Activated T-helper 2 cell treated with anti-CD3 and anti-CD28 coated beads, Interferon-gamma antibody, Interleukin-2, Interleukin-4, amounts not matched to agents 10 μg/mL and 5 μg/mL and 100 μg/mL, durations not matched to agents 14 hours and 24 hours and 36 hours (primary cell): ENCODE data around the gene GARIN3. TPM values are rescaled to one million over a fixed set of nuclear protein-coding genes. Genes with fewer than 3 reads are reported as not detected.
A peak's percentile ranks its signal among the peaks of the same experiment; 100 is the strongest.

Experiments used
- DNase-seq: peaks from one replicate; pipeline ENCODE4 v3.0.0; 2021; ENCODE audit warnings: low spot score
- H3K27ac Mint-ChIP-seq: one replicate; pipeline ENCODE4 v1.8.0; 2021; ENCODE audit warnings: mixed read lengths
- H3K27me3 Mint-ChIP-seq: one replicate; pipeline ENCODE4 v1.8.0; 2021; ENCODE audit warnings: low read depth, mixed read lengths
- H3K36me3 Mint-ChIP-seq: one replicate; pipeline ENCODE4 v1.8.0; 2021; ENCODE audit warnings: low read depth, mixed read lengths
- H3K4me1 Mint-ChIP-seq: one replicate; pipeline ENCODE4 v1.8.0; 2021; ENCODE audit warnings: low read depth, mixed read lengths
- H3K4me3 Mint-ChIP-seq: one replicate; pipeline ENCODE4 v1.8.0; 2021; ENCODE audit warnings: low read depth, mild to moderate bottlenecking, moderate library complexity, mixed read lengths
- H3K9me3 Mint-ChIP-seq: one replicate; pipeline ENCODE4 v1.8.0; 2021; ENCODE audit warnings: mixed read lengths
- intact Hi-C: fragments of 100-400 bp; cut with micrococcal nuclease; formaldehyde crosslinking; loops from one replicate; pipeline ENCODE4 v1.15.1; 2023
- total RNA-seq: library from RNA; stranded (reverse); gene quantifications from 2 replicates; pipeline ENCODE4 v1.2.3, GENCODE V29; 2022

GARIN3 gene
- total RNA-seq, 1 donor from 2014 or later = 0.23 TPM

- no peaks in the 10 kb centered on the region for H3K27me3 Mint-ChIP-seq
- H3K27ac Mint-ChIP-seq = no peak overlapping the region
- peaks cover 4% of the 10 kb centered on the region for H3K4me1 Mint-ChIP-seq
- intact Hi-C loops = no loop called here
- H3K9me3 Mint-ChIP-seq = peaks cover 34% of the 10 kb centered on the region
- H3K36me3 Mint-ChIP-seq = peaks cover 33% of the 10 kb centered on the region
- no peak for DNase-seq
- H3K4me3 Mint-ChIP-seq = no peak overlapping the region
Observed at GRCh38 chr5:157121709-157122108, 44.4 kb downstream of the GARIN3 start.

DNA sequence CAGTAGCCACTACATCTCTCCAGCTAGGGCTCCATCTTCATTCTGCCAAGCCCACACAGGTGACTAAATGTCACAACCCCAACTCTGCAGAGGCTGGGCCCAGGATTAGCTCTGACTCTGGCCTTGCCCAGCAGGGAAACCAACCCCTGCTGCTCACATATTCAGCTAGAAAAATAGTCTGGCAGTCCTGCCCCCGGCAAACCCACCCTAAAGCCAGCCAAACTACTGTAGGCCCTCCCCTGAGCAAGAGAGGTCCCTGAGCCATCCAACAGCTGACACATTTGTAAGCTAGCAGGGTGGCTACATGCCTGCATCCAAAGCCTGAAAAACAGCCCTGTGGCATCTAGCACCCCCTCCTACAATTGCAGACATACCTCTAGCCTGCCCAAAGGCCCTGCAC lies 46.0 kb downstream of the GARIN3 start:
- no peak for DNase-seq
- Mint-ChIP-seq H3K9me3 (peaks cover 34% of the 10 kb centered on the region), H3K27ac (no peak overlapping the region), H3K36me3 (peaks cover 33% of the 10 kb centered on the region), H3K4me3 (no peak overlapping the region), H3K27me3 (no peaks in the 10 kb centered on the region), H3K4me1 (peaks cover 17% of the 10 kb centered on the region)
- intact Hi-C loops = no loop called here

DNA sequence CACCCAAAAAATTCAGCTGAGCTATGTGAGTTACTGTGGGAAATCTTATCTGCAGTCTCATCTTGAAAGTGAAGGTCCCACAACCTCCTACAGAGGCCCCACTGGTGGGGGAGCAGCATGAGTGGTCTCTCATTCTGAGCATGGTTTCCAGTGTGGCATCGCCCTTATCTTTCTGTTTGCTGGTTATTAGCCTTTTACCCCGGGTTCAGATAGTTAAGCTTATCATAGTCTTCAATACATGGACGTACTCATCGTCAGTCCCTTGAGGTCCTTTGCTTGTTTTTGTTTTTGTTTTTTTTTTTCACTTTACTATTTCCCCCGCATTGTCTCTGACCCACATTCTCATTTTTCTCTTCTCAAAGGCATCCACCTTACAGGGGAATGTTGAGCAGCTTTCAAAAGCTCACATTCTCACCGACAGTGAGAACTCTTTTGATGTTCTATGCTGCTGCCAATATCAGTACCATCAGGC lies 49.5 kb downstream of the GARIN3 start:
- Mint-ChIP-seq H3K36me3 (peaks cover 12% of the 10 kb centered on the region), H3K9me3 (peaks cover 11% of the 10 kb centered on the region), H3K27ac (peak overlapping the region; percentile 74), H3K4me3 (no peak overlapping the region), H3K4me1 (peaks cover 31% of the 10 kb centered on the region), H3K27me3 (no peaks in the 10 kb centered on the region)
- intact Hi-C loops = loop anchor here (1.0 kb wide), 1 partner anchor 13 kb away; no protein-coding TSS in a partner anchor
- no peak for DNase-seq

DNA sequence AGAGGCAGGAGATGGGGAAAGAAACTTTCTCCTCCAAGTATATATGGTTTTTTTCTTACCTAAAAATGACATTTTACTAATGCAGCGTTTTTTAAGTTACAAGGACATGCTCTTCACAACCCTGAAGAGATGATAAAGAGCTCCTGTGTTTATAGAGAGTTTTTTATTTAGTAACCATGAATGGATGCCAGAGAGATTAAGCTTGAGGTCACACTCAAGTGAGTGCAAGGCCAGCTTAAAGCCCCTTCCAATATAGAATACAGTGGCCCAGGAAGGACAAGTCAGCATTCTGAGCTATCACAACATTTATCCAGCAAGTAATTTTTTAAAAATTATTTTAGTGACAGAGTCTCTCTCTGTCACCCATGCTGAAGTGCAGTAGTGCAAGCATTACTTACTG lies 50.6 kb downstream of the GARIN3 start:
- H3K27me3 Mint-ChIP-seq = no peaks in the 10 kb centered on the region
- no peak for DNase-seq
- intact Hi-C loops = no loop called here
- peaks cover 35% of the 10 kb centered on the region for H3K4me1 Mint-ChIP-seq
- peaks cover 4% of the 10 kb centered on the region for H3K36me3 Mint-ChIP-seq
- no peak overlapping the region for H3K4me3 Mint-ChIP-seq
- H3K9me3 Mint-ChIP-seq = peaks cover 3% of the 10 kb centered on the region
- H3K27ac Mint-ChIP-seq = peak overlapping the region; percentile 42

GRCh38 chr5:157115012-157115411 lies 51.1 kb downstream of the GARIN3 start:
- DNase-seq = no peak
- Mint-ChIP-seq H3K9me3 (peaks cover 3% of the 10 kb centered on the region), H3K4me3 (no peak overlapping the region), H3K27ac (peak overlapping the region; percentile 42), H3K4me1 (peaks cover 35% of the 10 kb centered on the region), H3K36me3 (peaks cover 1% of the 10 kb centered on the region), H3K27me3 (no peaks in the 10 kb centered on the region)
- intact Hi-C loops = no loop called here

DNA sequence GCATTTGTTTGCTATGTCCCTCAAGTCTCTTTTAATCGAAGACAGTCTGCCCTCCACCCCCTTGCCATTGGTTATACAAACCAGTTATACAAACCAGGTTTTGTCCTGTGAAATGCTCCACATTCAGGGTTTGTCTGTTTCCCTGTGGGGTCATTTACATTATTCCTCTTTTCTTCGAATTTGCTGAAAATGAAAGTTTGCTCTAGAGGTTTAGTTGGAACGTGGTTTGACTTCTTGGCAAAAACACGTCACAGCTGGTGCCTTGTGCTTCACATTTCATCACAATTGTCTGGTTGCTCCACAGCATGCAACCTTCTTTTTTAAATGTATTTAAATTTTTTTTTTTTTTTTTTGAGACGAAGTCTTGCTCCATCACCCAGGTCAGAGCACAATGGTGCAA lies 53.1 kb downstream of the GARIN3 start:
- Mint-ChIP-seq H3K9me3 (no peaks in the 10 kb centered on the region), H3K27ac (peak overlapping the region; percentile 73), H3K27me3 (no peaks in the 10 kb centered on the region), H3K36me3 (peaks cover 11% of the 10 kb centered on the region), H3K4me1 (peaks cover 51% of the 10 kb centered on the region), H3K4me3 (no peak overlapping the region)
- intact Hi-C loops = no loop called here
- no peak for DNase-seq

Other genes starting within 250 kb of the GARIN3 start
- 5.3 and 5.5 TPM in 2 replicates for gene TIMD4, start 203.0 kb downstream of the GARIN3 start, total RNA-seq
- gene HAVCR1, start 107.1 kb downstream of the GARIN3 start, total RNA-seq = 0.64 and 1.2 TPM in 2 replicates
- gene HAVCR2, start 57.2 kb downstream of the GARIN3 start, total RNA-seq = 48.6 and 50.5 TPM in 2 replicates
- 12.5 and 13.1 TPM in 2 replicates for gene MED7, start 23.4 kb downstream of the GARIN3 start, total RNA-seq
- 313 and 319 TPM in 2 replicates for gene ITK, start 14.6 kb upstream of the GARIN3 start, total RNA-seq
- 171 and 182 TPM in 2 replicates for gene CYFIP2, start 99.9 kb upstream of the GARIN3 start, total RNA-seq